ENCODE measurements around the gene ANO10.
A peak's percentile ranks its signal among the peaks of the same experiment; 100 is the strongest.

The ANO10 gene

DNA sequence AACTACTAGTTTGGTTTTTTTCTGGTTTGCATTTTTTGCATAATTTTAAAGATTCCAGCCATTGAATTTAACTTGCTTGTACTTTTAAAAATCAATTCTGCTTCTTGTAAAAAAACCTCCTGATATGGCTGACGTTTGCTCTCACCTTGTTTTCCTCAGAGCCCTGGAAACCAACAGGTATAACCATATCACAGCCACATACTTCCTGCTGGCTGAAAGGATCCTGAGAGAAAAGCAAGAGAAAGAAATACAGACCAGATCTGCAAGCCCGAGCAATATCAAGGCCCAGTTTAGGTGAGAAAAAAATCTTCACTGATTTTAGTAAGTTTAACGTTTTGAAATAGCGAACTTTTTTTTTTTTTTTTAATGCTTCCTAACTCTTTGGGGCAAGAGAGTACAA lies 278.6 kb downstream of the ANO10 start:
- in situ Hi-C loops (cut with HindIII; ENCODE audit: low pct_unique_long_range_greater_than_20kb, low sequenced_read_pairs): no loop called here
- TF ChIP-seq JUND (IDR thresholded peaks at IDR 0.05; ENCODE audit: low read depth): no peak
- DNase-seq (ENCODE audit: low read depth in 1 of 2, low spot score in 1 of 2): no peak

DNA sequence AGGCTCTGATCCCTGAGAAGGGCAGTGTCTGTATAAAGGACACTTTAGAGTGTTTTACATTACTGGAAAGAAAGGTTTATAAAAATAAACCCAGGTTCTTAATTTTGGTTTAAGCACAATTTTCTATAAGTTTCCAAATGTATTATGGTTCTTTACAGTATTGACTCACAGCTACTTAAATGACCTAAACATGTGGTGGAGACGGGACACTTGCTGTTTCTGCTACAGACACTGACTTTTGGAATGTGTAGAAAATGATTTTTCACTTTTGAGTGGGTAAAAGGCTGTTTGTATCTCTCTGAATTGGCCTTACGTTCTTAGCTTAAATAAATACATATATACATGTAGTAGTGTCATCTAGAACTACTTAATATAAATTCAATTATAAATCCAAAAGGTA lies 280.0 kb downstream of the ANO10 start:
- DNase-seq (ENCODE audit: low read depth in 1 of 2, low spot score in 1 of 2): no peak
- in situ Hi-C loops (cut with HindIII; ENCODE audit: low pct_unique_long_range_greater_than_20kb, low sequenced_read_pairs): no loop called here
- TF ChIP-seq JUND (IDR thresholded peaks at IDR 0.05; ENCODE audit: low read depth): no peak

DNA sequence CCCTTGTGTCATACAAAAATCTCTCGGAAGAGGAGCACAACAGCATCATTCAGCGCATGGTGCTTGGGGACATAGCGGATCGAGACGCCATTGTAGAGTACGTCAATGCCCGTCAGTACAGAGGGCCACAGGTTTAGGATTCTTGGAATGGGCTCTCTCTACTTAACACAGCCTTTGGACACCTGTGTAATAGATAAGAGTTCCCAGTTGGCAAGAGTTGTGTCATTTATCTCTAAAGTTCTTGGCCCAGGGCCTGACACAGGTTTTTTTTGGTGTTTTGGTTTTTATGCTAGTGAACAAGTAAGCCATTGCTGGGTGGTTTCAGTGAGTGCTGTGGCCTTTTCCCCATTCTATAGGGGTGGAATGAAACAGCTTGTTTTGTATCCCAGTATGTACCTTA lies 281.4 kb downstream of the ANO10 start:
- DNase-seq (ENCODE audit: low read depth in 1 of 2, low spot score in 1 of 2): no peak
- in situ Hi-C loops (cut with HindIII; ENCODE audit: low pct_unique_long_range_greater_than_20kb, low sequenced_read_pairs): no loop called here

DNA sequence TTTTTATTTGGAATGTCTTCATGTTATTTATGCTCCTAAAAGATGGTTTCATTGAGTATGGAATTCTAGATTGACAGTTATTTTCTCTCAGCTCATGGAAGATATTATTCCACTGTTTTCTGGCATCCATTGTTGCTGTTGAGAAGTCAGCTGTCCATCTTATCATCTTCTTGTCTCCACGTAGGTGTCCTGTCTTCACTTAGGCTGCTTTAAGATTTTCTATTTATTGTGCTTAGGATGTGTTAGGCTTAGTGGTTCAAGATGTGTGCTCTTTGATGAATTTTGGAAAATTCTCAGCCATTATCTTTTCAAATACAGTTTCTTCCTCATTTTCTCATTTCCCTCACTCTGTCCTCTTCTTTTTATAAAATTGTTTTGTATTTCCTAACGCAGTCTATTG lies 283.5 kb downstream of the ANO10 start:
- in situ Hi-C loops (cut with HindIII; ENCODE audit: low pct_unique_long_range_greater_than_20kb, low sequenced_read_pairs): no loop called here
- DNase-seq (ENCODE audit: low read depth in 1 of 2, low spot score in 1 of 2): peak in 1 of 2 experiments; percentile 28
- TF ChIP-seq JUND (IDR thresholded peaks at IDR 0.05; ENCODE audit: low read depth): no peak

More for the DNA sequence above, 281.4 kb downstream of the ANO10 start:
- no peak for TF ChIP-seq JUND (IDR thresholded peaks at IDR 0.05; ENCODE audit: low read depth)

DNA sequence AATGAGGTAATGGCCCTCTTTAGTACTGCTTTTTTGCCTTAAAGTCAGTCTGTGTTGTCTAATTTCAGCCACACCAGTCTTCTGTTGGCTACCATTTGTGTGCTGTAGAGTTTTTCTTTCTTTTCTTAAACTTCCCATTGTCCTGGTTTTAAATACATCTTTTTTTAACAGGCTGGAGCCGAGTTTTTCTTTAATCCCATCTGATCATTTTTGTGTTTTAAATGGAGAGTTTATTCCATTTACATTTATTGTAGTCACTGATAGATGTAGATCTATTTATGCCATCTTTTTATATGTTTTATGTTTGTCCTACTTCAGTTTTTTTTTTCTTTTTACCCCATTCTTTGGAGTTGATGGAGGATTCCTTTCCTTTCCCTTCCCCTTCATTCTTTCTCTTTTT lies 286.0 kb downstream of the ANO10 start:
- in situ Hi-C loops (cut with HindIII; ENCODE audit: low pct_unique_long_range_greater_than_20kb, low sequenced_read_pairs): no loop called here
- no peak for DNase-seq (ENCODE audit: low read depth in 1 of 2, low spot score in 1 of 2)
- TF ChIP-seq JUND (IDR thresholded peaks at IDR 0.05; ENCODE audit: low read depth): no peak

DNA sequence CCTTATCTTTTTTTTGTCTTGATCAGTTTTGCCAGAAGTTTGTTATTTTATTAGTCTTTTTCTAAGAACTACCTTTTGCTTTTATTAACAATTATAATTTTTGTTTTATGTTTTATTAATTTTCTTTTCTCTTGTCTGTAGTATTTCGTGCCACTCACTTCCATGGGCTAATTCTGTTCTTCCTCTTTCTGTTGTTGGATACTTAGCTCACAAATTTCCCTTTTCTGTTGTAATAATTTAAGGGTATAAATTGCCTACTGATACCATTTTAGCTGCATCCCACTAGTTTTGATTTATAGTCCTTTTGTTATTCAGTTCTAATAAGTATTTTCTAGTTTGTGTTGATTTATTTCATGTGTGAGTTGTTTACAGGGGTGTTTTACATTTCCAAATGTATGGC lies 286.8 kb downstream of the ANO10 start:
- no peak for TF ChIP-seq JUND (IDR thresholded peaks at IDR 0.05; ENCODE audit: low read depth)
- in situ Hi-C loops (cut with HindIII; ENCODE audit: low pct_unique_long_range_greater_than_20kb, low sequenced_read_pairs): no loop called here
- DNase-seq (ENCODE audit: low read depth in 1 of 2, low spot score in 1 of 2): no peak

DNA sequence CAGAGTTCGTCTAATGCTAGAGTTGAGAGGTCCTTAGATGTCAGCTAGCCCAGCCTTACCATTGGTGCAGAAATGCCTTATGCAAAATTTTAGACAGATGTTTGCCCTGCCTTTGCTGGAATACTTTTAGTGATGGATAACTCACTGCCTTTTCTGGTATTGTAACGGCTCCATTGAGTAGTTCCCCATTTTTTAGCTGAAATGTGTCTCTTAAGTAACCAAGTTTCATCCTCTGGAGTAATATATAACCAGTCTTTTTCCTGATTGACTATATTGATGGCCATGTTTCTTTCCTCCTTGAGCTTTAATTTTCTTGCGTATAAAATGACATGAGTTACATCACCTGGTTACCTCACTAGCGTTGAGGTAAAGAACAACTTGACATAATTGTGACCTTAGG lies 290.4 kb downstream of the ANO10 start:
- no peak for TF ChIP-seq JUND (IDR thresholded peaks at IDR 0.05; ENCODE audit: low read depth)
- no peak for DNase-seq (ENCODE audit: low read depth in 1 of 2, low spot score in 1 of 2)
- in situ Hi-C loops (cut with HindIII; ENCODE audit: low pct_unique_long_range_greater_than_20kb, low sequenced_read_pairs): no loop called here

DNA sequence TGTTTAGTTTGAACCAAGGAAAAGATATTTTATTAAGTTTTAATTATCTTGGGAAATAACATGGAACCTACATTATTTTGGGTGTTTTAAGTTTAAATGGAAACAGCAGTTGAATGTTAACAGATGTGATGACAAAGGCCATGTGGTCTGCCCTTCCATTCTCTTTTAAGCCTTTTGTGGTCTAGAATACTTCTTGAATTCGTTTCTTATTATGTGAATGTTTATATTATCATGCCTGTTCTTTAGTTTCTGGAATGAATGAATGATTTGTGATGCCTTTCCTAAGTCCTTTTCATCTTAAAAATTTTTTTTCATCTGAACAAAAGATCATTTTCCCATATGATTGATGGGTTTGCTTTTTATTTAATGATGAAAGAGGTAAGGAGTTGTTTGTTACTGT lies 290.8 kb downstream of the ANO10 start:
- in situ Hi-C loops (cut with HindIII; ENCODE audit: low pct_unique_long_range_greater_than_20kb, low sequenced_read_pairs): no loop called here
- no peak for TF ChIP-seq JUND (IDR thresholded peaks at IDR 0.05; ENCODE audit: low read depth)
- no peak for DNase-seq (ENCODE audit: low read depth in 1 of 2, low spot score in 1 of 2)

DNA sequence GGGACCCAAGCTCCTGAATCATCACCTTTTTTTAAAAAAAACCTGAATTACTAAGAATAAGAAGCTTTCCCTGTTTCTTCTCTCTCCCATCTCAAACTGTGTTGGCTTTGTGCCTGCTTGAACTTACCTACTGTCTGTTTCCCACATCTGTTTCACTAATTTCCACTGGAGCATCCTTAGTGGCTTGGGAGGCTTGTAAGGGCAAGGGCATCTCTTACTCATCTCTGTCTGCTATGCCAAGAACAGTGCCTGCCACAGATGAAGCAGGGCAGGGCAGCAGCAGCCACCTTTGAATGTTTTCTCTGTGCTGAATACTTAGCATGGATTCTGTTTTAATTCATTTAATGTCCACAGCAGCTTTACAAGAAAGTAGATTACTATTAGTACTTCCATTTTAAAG lies 293.2 kb downstream of the ANO10 start:
- no peak for TF ChIP-seq JUND (IDR thresholded peaks at IDR 0.05; ENCODE audit: low read depth)
- no peak for DNase-seq (ENCODE audit: low read depth in 1 of 2, low spot score in 1 of 2)
- in situ Hi-C loops (cut with HindIII; ENCODE audit: low pct_unique_long_range_greater_than_20kb, low sequenced_read_pairs): no loop called here

DNA sequence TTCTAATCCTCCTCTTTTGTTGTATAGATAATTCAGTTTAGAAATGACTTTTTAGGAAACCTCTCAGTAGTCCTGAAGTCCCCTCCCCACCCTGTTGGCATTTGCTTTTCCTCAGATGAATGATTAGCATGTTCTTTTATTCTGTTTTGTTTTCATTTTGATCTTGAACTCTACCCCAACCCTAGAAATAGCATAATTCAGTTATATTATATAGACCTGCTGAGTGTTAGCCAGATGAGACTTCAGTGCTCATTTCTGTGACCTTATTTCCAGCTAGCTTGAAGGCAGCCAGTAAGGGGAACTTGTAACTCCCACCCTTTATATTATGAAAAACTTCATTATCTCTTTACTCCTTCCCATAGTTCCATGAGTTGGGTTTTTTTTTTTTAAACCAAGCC lies 294.2 kb downstream of the ANO10 start:
- no peak for TF ChIP-seq JUND (IDR thresholded peaks at IDR 0.05; ENCODE audit: low read depth)
- in situ Hi-C loops (cut with HindIII; ENCODE audit: low pct_unique_long_range_greater_than_20kb, low sequenced_read_pairs): no loop called here
- DNase-seq (ENCODE audit: low read depth in 1 of 2, low spot score in 1 of 2): no peak

DNA sequence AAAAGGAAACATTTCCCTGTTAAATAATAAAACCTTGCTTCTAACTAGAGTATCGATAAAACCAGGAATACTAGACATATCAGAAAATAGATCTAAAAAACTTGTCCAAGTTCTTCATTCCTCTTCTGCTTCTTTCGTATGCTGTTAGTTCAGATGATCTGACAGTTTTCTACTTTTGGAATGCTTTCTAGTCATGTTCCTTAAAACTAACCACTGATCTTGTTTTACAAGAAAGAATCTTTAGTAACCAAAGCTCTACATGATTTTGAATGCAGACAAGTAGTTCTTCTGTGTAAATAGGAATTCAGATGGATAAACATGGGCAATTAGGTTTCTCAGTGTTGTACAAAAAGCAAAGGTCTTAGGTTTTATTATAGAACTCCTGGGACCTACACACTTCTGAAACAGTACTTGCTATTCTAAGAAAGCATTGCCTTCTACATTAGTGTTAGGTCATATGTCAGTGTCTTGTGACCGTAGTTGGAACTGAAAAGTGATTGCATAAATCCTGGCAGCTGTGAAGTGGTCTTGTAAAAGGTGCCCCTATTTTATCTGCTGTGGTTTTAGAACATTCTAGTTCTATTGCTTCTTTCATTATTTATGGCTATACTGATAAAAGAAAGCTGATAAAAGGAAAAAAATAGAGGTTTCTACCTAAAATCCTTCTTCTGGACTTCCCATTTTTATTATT lies 294.8 kb downstream of the ANO10 start:
- TF ChIP-seq JUND (IDR thresholded peaks at IDR 0.05; ENCODE audit: low read depth): no peak
- in situ Hi-C loops (cut with HindIII; ENCODE audit: low pct_unique_long_range_greater_than_20kb, low sequenced_read_pairs): no loop called here
- DNase-seq (ENCODE audit: low read depth in 1 of 2, low spot score in 1 of 2): no peak

DNA sequence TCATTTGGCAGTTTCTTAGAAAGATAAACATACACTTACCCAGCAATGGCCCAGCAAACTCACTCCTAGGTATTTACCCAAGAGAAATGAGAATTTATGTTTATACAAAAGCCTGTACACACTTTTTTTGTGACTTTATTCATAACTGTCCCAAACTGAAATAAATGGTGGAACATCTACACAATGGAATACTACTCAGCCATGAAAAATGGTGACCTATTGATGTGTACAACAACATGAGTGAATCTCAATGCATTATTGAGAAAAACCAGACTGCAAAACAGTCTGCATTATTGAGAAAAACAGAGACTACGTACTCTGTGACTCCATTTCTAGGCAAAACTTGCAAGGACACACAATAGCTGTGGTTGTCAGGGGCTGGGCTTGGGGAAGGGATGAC lies 298.3 kb downstream of the ANO10 start:
- no peak for DNase-seq (ENCODE audit: low read depth in 1 of 2, low spot score in 1 of 2)
- TF ChIP-seq JUND (IDR thresholded peaks at IDR 0.05; ENCODE audit: low read depth): no peak
- in situ Hi-C loops (cut with HindIII; ENCODE audit: low pct_unique_long_range_greater_than_20kb, low sequenced_read_pairs): no loop called here

DNA sequence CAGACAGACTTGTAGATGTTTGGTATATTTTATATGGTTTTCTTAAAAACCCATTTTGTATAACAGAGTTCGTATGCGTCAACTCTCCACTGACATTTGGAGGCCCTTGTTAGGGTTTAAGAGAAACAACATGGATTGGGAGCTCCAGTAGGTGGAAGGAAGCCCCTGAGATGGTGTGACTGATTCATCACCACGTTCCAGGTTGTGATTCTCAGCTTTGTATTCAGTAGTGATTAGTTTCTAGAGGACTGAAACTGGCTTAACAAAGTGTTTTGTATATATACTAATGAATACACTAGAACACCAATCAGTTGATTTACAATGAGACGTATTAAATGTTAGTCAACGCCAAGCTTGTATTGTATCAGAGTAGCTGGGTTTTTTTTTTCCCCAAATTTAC lies 301.5 kb downstream of the ANO10 start:
- TF ChIP-seq JUND (IDR thresholded peaks at IDR 0.05; ENCODE audit: low read depth): no peak
- no peak for DNase-seq (ENCODE audit: low read depth in 1 of 2, low spot score in 1 of 2)
- in situ Hi-C loops (cut with HindIII; ENCODE audit: low pct_unique_long_range_greater_than_20kb, low sequenced_read_pairs): no loop called here

DNA sequence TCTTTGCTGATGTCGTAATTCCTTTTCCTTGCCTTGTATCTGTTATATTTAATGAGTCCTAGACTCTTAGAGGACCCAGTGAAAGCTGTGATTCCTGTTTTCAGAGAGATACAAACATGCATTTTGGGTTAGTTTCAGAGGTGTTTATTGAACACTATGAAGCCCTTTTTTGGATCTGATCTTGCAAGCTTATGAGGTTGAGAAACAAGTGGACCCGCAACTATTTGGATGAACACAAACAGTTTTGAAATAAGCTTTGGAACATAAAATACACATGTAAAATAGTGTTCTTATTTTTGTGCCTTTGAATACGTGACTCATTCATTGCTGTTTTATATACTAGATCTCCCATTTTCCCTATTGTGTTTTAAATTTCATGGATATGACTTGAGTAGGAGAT lies 302.0 kb downstream of the ANO10 start:
- TF ChIP-seq JUND (IDR thresholded peaks at IDR 0.05; ENCODE audit: low read depth): no peak
- DNase-seq (ENCODE audit: low read depth in 1 of 2, low spot score in 1 of 2): no peak
- in situ Hi-C loops (cut with HindIII; ENCODE audit: low pct_unique_long_range_greater_than_20kb, low sequenced_read_pairs): no loop called here

Measured in T47D (cell line).